HG03439 (cell line): ENCODE data around the gene OR51D1.
A peak's percentile ranks its signal among the peaks of the same experiment; 100 is the strongest.

Experiments
- ATAC-seq: cut with Tn5 transposase; IDR thresholded peaks from one replicate; pipeline ENCODE4 v1.9.1; 2021; ENCODE audit warnings: mild to moderate bottlenecking, moderate library complexity; ENCODE audit not compliant: unreplicated experiment

OR51D1 gene, protein sequence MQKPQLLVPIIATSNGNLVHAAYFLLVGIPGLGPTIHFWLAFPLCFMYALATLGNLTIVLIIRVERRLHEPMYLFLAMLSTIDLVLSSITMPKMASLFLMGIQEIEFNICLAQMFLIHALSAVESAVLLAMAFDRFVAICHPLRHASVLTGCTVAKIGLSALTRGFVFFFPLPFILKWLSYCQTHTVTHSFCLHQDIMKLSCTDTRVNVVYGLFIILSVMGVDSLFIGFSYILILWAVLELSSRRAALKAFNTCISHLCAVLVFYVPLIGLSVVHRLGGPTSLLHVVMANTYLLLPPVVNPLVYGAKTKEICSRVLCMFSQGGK

GRCh38 chr11:4636962-4637661 is at the start of gene OR51D1:
TSS of gene OR51D1 (plus strand) at chr11:4637477. CDS start at chr11:4639791, 2,314 bp downstream.
- peak; percentile 93 for ATAC-seq

DNA sequence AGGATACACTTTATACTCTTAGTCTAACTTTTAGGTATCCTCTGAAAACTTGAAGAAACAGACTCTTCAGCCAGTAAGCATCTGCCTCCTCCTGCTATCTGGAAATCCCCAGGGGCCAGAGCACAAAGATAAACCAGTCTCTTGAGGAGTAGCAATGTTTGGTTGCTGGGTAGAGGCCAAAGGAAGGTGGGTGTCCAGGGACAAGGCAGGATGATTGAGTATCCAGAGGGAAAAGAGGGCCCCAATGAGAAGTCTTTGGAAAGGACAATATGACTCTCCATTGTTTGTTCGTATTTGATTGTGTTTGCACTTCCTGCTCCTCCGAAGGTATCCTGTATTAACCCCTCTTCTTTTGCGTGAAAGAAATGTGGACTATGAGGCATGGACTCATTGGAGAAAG is 48.3 kb upstream of the OR51D1 start:
- ATAC-seq, result no peak

- ATAC-seq, result no peak
Observed at GRCh38 chr11:4593739-4594138, 43.5 kb upstream of the OR51D1 start, which contains the start of gene OR52I1. TSS of gene OR52I1 (plus strand) at chr11:4594039. CDS start at chr11:4594039, 0 bp downstream.

- ATAC-seq, result no peak
Observed at GRCh38 chr11:4605057-4605456, 32.2 kb upstream of the OR51D1 start.

GRCh38 chr11:4606231-4607015 is 30.9 kb upstream of the OR51D1 start:
- no peak for ATAC-seq

DNA sequence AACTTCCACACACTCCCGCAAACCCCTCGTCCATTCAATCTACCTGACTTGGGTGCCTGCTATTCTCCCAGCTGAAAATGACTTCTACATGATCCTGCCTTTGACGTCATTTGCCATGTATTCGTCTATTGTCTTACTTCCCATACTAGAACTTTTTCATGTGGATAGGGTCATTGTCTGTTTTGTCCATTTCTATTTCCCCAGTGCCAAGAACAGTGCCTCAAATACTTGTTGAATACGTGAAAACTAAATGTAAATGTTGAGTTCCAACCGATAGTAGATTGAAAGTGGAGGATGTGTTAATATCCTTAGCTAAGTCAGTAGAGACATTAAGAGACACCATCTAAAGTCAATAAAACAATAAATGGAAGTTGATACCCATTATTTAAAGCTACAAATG is 30.2 kb upstream of the OR51D1 start:
- ATAC-seq, result no peak

DNA sequence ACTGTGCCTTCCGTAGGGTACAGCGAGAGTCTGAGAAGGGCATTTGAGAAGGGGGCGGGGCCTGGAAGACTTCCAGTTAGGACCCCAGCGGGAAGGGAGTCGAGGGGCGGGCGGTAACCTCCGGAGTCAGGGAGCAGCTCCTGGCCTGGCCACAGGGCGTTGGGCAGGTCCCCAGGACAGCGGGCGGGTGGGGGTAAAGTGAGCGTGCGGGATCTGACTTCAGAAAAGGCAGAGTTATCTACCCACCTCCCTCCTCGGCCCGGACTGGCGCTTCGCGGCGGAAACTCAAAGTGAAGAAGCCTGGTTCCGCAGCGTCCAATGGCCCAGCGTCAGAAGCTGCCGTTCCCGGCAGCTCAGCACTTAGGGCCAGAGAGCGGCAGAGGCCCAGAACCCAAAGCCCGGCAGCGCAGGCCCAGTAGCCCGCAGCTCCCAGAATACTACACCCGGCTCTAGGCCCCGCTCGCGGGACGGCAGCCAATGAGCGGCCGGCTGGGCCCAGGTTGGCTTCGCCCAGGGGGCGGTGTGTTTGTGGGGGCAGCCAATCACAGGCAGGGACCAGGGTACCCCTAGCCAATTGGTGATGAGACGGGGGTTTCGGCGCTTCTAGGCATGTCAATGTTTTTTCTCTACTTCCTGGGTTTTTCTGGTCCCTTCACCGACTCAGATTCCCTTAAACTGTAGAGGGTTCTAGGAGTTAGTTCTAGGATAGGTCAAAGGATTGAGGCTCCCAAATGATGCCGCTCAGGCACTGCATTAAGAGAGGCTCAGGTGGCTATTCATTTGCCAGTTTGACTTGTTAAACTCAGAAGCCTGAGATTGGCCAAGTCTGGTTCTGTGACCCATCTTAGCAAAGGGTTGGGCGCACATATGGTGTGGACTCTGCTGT is 29.3 kb upstream of the OR51D1 start, which contains the start of gene TRIM68:
TRIM68 (minus strand) TSS at position 451 of the 886 bp plus-strand sequence. CDS start 2,727 bp downstream, outside the sequence.
- ATAC-seq, result peak; percentile 100

DNA sequence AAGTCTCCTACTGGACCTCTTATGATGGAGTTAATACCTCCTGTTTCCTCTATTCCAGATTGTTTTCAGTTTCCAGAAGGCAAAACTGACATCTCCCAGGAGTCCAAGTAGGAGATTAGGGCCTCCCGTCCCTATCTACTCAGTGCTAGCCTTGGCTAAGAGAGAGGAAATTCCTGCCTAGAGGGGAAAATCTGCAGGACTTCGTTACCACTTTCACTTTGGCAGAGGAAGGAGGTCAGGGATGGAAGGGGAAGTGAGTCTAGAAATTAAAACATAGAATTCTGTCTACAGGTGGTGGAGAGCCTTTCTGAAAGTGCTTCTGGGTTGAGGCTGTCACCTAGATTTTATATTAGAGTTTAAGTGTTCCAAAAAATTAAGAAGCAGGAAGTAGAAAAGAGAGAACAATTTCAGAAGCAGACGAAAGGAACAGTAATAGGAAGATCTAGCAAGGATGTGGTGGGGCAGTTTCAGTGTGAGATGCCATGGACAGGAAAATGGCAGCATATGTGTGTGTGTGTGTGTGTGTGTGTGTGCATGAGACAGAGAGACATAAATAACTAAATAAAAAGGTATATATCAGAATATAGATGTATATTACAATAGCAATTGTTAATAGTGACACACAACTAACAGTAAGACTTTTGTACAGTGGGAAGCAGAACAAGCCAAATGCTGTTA is 26.9 kb upstream of the OR51D1 start:
- no peak for ATAC-seq

GRCh38 chr11:4611986-4612385 is 25.3 kb upstream of the OR51D1 start:
- ATAC-seq, result no peak

DNA sequence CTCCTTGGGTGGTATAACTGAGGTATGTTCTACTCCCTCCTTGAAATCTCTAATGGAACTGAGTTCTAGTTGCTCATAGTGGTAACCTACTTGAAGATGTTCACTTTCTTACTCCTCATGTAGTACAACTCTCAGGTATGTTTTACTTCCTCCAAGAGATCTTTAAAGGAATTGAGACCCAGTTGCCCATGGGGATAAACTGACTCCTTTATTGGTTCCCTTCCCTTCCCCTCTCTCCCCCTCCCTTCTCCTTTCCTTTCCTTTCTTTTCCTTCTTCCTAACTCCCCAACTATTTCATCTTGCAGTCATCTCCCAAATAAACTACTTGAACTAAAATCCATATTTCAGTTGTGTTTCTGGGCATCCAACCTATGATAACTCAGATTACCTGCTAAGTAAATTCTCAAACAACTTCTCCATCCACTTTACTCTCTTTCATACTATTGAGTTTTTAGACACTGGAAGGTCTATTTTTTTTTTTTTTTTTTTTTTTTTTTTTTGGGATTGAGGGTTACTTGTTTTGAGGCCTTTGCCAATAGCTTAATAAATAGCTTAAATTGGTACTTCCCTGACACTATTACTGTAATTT is 21.3 kb upstream of the OR51D1 start:
- ATAC-seq, result no peak

GRCh38 chr11:4619514-4619913 is 17.8 kb upstream of the OR51D1 start:
- no peak for ATAC-seq

GRCh38 chr11:4626207-4627099 is 10.8 kb upstream of the OR51D1 start:
- ATAC-seq, result peak; percentile 66

GRCh38 chr11:4636136-4636535 is 1.1 kb upstream of the OR51D1 start:
- ATAC-seq, result no peak

- no peak for ATAC-seq
Observed at GRCh38 chr11:4637662-4638047, 378 bp downstream of the OR51D1 start.

GRCh38 chr11:4639931-4640330 is 2.7 kb downstream of the OR51D1 start:
- ATAC-seq, result no peak

GRCh38 chr11:4641501-4641900 is 4.2 kb downstream of the OR51D1 start:
- ATAC-seq, result no peak

GRCh38 chr11:4642043-4642442 is 4.8 kb downstream of the OR51D1 start:
- ATAC-seq, result no peak

- no peak for ATAC-seq
Observed at GRCh38 chr11:4643076-4643475, 5.8 kb downstream of the OR51D1 start.
